GM03348 (cell line): ENCODE data around the gene DMAP1.
"Not testable (repeated sequence)": the region's sequence is repeated elsewhere in the genome, so short reads cannot be mapped to it uniquely, and the experiment has no call there.

Source experiments
- DNase-seq: peaks from one replicate; pipeline ENCODE4 v3.0.0; 2012; ENCODE audit warnings: low spot score

The DMAP1 gene, protein sequence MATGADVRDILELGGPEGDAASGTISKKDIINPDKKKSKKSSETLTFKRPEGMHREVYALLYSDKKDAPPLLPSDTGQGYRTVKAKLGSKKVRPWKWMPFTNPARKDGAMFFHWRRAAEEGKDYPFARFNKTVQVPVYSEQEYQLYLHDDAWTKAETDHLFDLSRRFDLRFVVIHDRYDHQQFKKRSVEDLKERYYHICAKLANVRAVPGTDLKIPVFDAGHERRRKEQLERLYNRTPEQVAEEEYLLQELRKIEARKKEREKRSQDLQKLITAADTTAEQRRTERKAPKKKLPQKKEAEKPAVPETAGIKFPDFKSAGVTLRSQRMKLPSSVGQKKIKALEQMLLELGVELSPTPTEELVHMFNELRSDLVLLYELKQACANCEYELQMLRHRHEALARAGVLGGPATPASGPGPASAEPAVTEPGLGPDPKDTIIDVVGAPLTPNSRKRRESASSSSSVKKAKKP

DNA sequence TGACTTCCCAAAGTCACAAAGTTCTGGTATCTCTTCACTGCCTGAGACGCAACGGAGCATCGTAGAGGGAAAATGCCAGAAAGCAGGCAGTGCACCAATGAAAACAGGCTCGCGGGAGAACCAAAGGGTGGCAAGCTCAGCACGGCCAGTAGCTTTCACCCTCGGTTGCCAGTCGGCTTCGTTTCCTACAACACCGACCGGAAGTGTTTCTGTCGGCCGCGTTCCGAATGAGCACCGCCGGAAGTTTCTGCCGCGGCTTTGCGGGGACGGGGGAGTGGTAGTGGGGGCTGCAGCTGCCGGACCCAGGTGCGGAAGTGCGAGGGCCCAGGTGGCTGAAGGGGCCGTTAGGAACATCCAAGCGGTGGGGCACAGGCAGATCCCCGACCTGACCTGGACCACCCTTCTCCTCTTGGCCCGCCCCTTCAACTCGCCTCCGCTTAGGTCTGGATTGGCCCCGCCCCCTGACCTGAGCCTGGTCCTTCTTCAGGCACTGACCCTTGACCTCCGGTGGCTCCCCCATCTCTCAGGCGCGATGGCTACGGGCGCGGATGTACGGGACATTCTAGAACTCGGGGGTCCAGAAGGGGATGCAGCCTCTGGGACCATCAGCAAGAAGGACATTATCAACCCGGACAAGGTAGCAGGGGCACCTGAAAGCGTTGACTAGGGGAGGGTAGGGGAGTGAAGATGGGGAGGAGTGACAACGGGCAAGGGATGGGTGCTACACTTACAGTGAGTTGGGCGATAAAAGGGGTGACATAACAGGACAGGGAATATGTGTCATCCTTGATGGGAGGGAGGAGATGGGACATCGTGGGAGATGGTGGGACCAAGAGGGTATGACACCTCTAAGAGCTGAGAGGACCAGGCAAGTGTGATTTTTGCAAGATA is at the start of gene DMAP1:
DMAP1 (plus strand) TSS at position 250 of the 891 bp plus-strand sequence; CDS start at position 533, 283 bp downstream.
- DNase-seq: peak; percentile 90

DNA sequence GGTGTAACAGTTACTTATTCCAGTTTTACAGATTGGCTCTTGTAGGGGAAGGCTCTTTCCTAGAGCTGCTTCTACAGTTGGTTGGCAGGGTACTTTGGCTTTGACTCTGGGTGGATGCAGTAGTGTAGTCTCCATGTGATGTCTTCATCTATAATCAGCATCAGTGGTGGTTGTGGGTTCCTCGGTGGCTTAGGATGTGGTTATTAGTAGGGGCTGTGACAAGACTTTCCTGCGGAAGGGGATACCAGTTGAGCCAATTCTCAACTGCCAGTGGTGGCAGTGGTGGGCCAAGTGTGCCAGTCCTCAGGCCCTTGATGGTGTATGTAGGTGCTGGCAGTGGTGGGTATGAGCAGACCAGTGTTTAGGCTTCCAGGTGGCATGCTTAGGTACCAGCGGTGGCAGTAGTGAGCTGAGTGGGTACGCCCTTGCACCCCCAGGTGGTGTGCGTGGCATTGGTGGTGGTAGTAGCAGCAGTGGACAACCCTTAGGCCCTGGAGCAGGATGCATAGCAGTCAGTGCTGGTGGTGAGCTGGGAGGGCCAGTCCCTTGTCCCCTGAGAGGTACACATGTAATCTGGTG is 44.7 kb upstream of the DMAP1 start:
- DNase-seq: no peak

DNA sequence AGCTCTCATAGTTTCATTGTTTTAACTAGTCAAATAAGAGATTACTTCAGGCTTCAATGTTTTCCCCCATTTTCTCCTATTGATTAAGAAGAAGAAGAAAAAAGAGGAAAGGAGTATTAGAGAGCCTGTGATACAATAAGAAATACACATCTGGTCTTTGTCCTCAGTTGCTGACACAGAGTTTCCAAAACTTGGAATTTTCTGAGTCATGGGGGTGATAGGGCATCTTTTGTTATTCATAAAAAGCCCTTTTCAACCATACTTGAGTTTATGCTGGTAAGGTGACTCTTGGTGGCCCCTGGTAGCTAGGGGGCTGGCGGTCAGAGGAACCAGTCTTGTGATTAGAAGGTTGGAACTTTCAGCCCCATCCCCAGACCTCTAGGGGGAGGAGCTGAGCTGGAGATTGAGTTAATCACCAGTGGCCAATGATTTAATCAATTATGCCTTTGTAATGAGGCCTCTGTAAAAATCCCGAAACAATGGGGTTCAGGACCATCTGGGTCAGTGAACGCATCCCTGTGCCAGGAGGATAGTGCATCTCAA is 42.9 kb upstream of the DMAP1 start:
- peak; percentile 39 for DNase-seq

DNA sequence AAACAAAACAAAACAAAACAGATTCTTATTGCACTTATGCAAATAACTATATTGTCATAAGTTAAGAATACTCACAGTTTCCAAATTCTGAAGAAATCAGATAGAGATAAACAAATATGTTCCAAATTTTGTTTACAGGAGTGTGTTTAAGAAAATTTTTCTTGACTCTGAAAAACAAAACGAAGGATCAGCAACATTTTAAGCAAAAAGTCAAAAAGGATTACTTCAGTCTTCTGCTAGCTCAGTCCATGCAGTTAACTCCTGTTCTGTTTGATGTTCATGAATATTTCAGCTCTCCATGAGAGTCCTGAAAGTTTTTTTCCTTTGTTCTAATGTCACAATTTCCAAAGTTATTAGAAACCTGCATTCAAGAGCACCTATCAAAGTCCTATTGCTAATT is 38.6 kb upstream of the DMAP1 start:
- no peak for DNase-seq

DNA sequence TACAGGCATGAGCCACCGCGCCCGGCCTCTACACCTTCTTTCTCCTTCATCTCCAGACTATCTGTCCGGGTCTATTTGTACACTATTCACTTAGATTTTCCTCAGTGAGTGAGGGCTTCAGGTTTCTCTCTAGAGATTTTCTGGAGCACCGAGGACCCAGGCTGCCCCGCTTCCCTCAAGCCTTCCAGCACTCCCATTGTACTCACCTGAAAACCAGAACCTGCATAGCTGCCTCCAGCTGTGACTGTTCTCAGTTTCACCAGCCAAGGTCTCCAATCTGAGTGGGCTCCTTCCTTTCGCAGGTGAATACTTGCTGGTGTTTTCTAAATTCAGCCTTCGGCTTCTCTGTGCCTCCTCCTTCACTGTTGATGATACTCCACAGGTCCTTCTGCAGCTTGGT is 12.9 kb upstream of the DMAP1 start:
- DNase-seq: no peak

DNA sequence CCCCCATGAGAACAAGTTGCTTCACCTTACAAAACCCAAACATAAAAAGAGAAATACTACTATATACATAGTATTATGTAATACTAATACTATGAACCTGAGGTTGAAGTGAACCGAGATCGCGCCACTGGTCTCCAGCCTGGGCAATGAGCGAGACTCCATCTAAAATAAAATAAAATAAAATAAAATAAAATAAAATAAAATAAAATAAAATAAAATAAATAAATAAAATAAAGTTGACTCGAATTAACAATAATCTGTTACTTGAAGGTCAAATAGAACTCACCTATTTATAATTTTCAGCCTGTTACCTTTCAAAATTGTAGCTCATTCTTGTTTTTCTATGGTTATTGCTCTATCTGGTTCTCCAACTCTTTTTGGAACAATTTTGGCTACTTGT is 6.7 kb upstream of the DMAP1 start:
- DNase-seq: not testable (repeated sequence)

DNA sequence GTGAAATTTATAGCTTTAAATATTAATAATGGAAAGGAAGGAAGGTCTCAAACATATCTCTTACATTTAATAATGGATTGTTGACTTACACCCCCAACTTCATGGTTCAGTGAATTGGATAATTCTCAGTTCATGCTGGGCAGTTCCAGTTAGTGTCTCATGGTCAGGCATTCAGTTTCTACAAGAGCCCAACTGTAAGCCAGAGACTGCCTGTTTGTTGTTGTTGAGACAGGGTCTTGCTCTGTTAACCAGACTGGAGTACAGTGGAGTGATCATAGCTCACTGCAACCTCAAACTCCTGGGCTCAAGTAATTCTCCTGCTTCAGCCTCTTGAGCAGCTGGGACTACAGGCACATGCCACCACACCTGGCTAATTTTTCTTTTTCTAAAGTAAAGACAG is 5.0 kb upstream of the DMAP1 start:
- no peak for DNase-seq

DNA sequence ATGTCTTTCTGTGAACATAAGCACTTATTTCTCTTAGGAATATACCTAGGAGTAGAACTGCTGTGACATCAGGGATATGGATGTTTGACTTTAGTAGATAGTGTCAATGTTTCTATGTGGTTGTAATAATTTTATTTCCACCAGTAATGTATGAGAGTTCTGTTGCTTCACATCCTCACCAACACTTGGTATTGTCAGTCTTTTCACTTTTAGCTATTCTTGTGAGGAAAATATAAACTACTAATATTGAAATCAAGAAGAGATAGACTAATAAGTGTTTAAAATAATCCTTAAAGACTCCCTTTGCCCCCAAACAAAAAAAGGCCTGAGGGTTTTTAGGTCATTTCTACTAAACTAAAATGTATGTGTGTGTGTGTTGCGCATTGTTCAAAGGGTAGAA is 2.7 kb upstream of the DMAP1 start:
- DNase-seq: no peak

DNA sequence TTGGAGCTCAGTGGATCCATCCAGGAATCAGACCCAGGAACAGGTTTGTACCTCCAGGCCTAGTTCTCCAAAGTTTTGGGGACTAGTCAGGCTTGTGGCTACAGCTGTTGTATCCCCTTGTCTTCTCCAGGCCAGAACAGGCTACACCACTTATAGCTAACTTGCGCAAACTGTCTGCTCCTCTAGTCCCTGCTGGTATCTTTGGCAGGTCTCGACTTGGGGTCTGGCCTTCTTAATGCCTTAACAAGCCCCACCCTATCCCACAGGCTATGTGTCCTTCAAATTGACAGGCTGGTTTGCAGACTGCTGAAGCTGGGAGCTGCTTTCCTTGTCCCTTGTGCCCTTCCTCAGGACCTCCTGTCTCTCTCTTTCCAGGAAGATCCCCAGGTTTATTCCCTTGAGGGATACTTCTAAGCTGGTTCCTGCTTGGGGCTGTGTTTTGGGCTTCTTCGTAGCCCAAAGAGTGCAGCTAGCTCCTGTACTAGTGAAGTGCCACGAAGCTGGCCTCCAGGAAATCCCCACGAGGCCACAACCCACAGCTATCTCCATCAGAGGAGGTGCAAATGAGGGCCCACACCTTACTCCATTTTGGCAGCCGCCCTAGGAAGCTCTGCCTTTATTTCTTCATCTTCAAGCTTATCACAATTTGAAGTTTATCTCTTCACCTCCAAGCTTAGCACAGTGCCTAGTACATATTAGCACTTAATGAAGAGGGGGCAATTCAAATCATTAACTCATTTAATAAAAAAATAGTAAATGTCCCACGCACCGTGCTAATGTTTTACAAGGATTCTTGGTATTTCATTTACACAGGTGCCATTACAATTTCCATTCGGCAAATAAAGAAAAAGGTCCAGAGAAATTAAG is 683 bp upstream of the DMAP1 start:
- no peak for DNase-seq

DNA sequence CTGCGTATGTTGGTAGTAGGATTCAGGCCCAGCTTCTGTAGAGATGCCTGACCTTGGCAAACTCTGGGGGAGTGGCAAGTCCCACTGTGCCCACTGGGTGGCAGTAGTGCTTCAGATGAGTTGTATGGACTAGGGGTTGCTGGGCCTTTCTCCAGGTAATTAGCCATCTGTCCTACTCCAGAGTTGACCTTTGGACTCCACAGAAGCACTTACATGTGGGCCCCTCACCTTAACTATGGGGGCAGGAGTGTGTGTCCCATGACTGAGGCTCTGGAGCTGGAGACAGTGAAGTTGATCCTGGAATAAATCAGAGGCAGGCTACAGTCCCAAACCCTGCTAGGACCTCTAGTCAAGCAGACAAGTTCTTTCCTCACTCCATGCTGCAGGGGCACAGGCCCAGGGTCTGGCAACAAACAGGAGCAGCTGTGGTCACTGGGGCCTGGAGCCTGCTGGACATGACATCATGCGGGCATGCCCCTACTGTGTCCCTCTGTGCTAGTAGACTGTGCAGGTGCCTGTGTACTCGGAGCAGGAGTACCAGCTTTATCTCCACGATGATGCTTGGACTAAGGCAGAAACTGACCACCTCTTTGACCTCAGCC is 4.6 kb downstream of the DMAP1 start:
- DNase-seq: peak; percentile 84

DNA sequence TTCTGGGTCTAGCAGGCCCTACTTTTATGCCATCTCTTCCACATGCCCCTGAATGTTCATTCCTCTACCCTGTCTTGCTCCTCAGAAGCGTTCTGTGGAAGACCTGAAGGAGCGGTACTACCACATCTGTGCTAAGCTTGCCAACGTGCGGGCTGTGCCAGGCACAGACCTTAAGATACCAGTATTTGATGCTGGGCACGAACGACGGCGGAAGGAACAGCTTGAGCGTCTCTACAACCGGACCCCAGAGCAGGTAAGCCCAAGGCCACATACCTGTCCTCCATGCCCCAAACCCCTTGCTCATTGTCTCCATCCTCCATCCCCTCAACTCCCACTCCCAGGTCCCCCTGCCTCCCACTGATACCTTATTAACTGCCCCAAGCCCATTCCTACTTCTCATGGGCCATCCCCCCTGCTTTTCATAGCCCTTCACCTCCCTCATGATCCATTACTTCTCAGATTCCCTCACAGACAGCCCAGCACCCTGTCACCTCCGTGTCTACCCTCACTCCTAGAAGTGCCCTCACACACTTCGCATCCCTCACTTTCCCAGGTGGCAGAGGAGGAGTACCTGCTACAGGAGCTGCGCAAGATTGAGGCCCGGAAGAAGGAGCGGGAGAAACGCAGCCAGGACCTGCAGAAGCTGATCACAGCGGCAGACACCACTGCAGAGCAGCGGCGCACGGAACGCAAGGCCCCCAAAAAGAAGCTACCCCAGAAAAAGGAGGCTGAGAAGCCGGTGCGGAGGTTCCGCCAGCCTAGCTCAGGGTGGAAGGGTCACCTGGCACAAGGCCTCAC is 5.4 kb downstream of the DMAP1 start:
- no peak for DNase-seq

DNA sequence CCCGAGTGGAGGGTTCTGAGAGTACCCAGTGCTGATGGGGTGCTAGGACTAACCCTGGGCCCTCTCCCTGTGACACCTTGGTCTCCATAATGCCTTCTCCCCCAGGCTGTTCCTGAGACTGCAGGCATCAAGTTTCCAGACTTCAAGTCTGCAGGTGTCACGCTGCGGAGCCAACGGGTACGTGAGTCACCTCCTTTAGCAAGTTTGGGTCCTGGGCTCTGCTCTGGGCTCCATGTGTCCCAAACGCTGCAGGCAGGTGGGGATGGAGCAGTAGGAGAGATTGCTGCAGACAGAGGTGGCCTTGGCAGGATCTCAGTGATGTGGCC is 6.0 kb downstream of the DMAP1 start:
- no peak for DNase-seq

DNA sequence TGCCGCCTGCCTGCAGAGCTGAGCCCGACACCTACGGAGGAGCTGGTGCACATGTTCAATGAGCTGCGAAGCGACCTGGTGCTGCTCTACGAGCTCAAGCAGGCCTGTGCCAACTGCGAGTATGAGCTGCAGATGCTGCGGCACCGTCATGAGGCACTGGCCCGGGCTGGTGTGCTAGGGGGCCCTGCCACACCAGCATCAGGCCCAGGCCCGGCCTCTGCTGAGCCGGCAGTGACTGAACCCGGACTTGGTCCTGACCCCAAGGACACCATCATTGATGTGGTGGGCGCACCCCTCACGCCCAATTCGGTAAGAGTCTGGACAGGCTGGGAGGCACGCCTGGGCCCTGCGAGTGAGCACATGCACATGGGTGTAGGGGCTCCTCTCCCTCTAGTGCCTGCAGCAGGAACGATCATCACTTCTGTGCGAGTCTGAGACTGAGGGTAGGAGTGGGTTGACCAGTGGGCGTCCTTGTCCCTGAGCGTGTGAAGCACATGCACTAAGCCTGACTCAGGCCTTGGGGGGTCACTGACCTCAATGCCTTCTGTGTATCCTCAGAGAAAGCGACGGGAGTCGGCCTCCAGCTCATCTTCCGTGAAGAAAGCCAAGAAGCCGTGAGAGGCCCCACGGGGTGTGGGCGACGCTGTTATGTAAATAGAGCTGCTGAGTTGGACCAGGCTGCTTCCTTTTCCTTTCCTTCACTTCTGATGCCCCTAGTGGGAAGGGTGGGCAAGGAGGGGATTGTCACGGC is 6.9 kb downstream of the DMAP1 start:
- DNase-seq: no peak

DNA sequence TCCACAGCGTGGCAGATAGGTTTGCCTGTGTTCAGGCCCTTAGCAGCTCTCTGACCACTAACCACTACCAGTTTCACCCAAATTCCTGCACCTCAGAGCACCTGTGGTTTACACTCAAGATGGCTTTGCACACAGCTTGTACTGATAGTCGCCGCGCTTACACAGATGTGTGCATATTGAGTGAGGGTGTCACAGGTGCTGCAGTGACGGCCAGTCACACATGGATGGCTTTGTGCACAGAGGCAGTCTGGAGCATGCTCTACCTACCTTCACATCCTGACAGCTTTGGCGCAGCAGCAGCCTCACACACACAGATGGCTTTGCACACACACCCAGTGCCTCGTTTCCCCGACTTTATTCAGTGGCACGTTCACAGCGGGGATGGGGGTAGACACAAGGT is 7.5 kb downstream of the DMAP1 start:
- no peak for DNase-seq

DNA sequence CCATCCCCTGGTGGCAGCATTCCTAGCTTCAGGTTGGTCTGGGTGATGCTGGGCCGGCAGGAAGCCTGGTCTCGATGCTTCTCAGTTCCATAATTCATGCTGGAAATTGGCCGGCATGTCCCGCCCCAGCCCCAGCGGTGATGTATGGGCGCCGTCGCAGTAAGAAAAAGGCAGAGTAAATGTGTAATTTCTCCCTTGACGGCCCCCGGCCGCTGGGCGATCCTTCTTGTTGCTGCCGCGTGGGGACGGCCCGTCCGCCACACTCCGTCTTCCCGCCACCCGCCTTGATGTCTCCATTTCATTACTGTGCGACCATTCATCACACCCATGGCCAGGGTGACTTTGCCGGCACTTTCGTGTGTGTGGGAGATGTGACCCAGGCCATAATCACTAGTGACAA is 8.5 kb downstream of the DMAP1 start:
- DNase-seq: no peak

DNA sequence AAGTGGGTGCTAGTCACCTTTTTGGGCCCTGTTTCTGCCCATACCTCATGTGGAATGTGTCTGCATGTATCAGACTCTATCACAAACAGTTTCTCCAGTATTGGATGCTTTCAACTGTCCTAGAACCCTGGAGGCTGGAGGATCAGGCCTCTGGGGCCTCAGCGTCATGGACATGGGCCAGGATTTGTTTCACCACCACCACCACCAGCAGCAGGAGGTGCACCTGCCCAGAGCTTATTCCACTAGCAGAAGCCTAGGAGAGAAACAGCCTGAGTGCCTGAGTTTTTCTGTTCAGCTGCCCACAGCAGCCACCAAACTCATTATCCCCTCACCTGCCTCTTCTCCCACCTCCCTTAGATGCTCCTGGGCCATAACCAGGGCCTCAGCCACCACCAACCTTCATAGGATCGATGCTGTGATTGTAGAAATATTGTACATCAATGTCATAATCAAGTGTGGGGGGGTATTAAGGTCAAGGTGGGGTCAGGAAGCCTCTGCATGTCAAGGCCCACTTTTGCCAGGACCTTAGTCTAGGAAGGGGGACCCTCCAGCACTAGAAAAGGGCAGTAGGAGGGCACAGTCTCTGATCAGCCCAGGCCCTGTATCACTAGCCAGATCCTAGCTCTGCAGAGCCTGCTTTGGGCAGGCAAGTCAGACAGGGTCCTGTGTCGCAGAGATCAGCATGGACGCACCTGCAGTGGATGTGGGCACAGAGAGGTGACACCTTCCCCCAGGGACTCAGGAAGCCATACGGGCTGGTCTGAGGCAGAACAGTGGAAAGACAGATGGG is 9.3 kb downstream of the DMAP1 start:
- no peak for DNase-seq

DNA sequence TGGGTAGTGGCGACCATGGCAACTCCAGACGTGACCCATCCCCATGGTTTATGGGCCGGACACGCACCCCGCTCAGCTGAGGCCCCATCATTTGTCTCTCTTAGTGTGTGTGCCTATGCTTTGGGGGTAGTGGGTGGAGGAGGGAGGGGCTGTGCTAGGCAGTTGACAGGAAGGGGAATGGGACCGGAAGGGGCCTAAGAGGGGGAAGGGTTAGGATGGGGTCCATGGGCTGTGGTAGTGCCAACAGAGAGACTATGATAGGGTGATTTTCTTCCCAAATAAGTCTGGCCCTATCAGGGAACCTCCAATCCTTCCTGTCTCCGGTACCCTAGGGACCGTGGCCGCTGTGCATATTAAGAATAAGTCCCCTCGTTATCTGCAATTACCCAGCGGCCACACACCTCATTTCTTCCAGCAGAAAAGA is 9.9 kb downstream of the DMAP1 start:
- DNase-seq: no peak

DNA sequence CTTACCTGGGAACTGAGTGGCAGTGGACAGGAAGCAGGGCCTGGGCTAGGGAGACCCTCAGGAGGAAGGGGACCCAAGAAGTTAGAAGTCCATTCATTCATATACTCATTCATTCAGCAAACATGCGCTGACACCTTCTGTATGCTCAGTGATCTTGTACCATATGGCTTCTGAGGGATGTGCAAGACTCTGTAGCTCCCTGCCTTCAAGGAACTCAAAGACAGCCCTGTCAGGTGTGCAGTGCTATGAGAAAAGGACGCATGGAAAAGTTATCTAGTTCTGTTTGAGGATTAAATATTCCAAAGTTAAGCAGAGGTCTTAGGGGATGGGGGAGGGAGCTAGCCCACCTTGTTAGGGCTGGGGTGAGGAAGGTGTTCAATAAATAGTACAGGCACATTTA is 12.5 kb downstream of the DMAP1 start:
- no peak for DNase-seq

DNA sequence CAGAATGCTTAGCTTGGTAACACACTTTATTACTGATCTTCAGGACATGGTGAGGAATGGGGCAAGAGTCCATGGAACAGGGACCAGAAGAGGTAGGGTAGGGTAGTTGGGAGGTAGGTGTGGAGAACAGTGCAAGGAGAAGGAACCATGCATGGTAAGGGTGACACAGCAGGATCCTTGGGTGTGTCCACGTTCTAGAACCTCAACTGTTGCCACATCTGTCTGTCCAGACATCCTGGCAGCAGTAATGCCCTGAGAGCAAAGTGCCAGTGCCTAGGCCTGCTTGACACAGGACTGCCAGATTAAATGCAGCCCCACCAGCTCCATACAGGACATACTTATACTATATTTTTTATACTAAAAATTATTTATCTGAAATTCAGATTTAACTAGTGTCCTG is 13.9 kb downstream of the DMAP1 start:
- DNase-seq: peak; percentile 33
